Left renal pelvis (tissue), 4 donors: ENCODE measurements around the gene SNCA. TPM values are rescaled to one million over a fixed set of nuclear protein-coding genes. Genes with fewer than 3 reads are reported as not detected.
A peak's percentile ranks its signal among the peaks of the same experiment; 100 is the strongest.

ENCODE experiments used
- DNase-seq, 4 donors: peaks; one replicate each; pipeline ENCODE4 v3.0.0-alpha.2; 2013; ENCODE audit warnings: low read depth in 4 of 4, low spot score in 3 of 4
- polyA plus RNA-seq, 4 donors: library from polyadenylated mRNA; unstranded; fragments of 120-200 nt; gene quantifications; one replicate each; pipeline ENCODE4 v1.2.1, GENCODE V29; 2013; ENCODE audit not compliant: insufficient read length in 4 of 4

SNCA gene
- polyA plus RNA-seq, 4 donors = 46.8 to 101 (median 54.4) TPM

DNA sequence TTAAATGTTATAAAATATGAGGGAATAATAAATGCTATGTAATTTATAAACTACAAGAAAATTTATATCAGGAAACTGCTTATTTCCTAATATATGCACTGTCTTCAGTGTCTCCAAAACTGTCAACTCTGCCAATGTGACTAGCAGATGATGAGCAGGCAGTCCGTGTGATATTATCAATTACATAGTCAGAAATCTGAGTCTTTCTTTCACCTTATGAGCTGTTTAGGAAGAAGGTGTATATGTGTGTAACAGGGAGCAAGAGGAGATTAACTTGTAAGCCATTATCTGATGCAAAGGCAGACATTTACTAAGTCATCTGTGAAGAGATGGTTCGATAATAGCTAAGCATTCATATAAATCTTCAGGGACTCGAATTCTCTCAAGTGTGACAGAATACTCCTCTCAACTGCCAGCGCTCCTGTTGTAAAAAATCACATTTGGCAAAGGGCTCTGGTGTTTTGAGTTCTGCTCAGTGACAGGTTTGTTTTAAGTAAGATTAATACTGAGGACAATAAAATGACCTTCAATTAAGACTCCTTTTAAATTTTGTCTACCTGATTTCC is 79.7 kb downstream of the SNCA start:
- DNase-seq = no peak

DNA sequence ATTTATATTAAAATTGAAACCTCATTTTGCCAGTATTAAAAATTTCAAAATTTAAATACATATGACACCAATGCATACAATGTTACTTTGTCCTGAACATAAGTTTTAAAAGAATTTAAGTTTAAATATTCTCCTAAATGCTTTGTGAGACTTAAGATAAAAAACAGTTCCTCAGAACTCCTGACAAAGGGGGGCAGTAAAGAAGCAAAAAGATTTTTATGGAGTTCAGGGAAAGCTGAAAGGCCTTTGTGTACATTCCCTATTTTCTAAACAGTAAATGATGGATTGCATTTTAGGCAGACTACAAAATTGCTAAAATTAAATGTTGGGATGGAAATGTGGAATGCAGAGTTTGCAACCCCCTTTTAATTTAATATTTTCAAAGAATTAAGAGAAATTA is 81.7 kb downstream of the SNCA start:
- DNase-seq = no peak

DNA sequence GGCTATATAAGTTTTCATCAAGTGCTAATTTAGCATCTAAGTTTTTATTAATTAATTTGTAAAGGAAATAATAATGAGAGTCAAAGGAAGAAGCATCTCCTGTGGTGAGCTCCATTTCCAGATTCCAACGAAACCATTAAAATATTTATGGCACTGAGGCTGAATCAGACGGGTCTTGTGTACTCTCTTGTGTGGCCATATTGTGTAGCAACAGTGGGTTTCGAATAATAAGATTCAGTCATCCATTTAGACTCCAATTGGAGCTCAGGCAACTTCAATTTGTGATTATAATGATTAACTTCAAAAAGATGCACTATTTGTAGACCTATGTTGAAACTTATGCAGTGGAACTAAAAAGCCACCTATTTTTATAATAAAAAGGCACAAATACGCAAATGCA is 82.4 kb downstream of the SNCA start:
- no peak for DNase-seq

DNA sequence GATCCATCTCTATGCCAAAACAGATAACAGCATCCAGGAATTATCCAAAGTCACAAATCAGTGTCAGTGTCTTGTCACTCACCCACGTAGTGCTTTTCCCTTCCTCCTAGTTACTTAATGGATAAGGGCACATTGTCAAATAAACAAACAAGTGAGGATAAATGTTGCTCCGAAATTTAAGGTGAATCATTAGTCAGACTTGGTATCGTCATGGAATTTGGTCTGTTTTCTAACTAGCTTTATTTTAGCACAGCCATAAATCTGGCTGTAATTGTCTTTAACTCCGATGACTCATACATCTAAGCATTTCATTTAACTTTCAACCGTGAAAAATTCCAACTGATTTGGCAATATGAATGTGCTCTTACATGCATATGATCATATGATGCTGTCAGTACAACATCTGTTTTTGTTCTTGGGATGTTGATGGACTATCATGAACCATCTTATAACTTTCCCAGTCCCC is 83.3 kb downstream of the SNCA start:
- peak in 1 of 4 donors; percentile 12 for DNase-seq

DNA sequence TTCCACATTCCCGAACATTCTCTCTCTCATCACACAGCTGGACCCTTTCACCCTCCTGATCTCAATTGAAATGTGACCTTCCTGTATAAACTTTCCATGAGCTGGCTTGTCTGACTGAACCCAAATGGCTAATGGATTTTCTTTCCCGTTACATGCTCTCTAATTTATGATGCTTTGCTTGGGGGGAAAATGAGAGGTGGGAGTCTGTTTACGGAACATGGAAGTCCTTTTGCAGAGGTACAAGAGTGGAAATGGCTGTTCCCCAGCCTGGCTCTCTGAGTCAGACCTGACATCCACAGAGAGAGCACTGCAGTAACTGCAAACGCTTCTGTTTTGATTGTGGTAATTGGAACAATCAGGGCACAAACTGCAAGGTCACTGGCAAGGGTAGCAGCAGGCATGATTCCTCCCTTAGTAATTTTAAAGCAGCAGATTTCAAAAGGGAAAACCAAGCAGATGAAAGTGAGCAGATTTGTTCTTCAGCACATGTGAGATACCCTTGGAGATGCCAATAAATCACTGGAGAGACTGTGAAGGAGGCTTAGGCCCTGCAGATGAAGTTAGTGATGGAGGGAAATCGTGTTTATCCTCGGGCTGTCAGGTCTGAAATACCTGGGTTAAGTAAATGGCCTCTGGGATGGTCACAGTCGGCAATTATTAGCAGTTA is 83.9 kb downstream of the SNCA start:
- peak; percentile 51 to 77 (median 60) for DNase-seq

DNA sequence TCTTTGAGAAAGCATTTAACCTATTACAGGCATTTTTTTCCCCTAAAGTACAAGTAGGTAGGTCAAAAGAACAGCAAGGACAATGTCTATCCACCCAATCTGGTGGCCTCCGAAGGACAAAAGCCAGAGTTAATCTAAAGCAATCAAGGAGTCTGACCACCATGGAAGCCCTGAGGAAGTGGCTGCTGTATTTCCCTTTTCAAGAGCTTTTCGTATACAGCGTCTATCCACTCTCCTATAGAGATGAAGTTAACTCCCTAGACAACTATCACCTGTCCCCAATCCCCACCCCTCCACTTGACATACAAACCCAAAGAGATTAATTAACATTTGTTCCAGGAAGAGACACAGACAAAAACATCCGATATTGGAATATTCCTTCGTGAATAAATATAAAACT is 85.5 kb downstream of the SNCA start:
- no peak for DNase-seq

DNA sequence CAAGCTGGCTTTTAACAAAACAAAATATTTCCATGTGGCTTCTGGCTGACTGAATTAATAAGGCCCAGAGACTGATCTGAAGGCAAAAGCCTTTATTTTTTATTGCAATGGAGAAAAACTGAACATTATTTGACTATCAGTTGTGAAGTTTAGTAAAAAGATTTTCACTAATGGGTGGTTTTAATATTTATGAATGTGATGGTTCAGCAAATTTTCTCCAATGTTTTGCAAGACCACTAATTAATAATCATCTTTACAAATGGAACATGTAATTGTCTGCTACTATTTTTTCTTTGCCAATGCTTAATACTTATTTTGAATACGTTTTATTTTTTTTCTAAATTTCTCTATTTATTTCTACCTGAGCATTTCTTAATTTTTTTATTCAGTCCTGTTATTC is 90.6 kb downstream of the SNCA start:
- DNase-seq = no peak

DNA sequence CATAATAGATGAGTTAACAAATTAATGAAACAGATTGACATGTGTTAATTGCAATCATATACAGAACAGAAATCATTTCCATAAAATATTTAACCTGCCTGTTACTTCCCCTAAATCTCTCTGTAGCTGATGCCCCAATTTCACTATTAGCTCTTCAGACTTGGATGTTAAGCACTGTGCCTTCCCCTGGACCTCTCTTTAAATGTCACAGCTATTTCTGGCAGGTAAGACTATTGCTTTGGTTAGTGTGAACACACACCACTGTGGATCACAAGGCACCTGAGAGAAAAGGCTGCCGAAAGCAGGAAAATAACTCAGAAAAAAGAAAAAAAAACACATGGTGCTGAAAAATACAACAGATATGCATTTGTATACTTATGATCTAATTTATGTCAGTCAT is 91.3 kb downstream of the SNCA start:
- no peak for DNase-seq

DNA sequence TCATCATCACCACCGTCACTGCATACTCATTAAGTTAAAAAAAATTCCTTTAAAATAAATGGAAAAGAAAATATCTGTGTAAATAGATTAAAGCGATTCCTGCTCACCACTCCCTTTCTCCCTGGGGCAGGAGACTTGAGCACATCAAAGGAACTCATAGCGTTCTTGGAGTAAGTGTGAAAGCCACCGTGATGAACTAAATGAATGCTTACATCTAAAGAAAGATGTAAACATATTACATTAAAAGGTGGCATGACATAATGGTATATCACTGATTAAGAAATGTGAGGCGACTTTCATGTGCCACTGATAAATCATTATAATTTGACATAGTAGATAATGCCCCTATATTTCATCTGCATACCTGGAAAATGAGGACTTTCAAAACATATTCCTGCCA is 92.0 kb downstream of the SNCA start:
- DNase-seq = no peak

DNA sequence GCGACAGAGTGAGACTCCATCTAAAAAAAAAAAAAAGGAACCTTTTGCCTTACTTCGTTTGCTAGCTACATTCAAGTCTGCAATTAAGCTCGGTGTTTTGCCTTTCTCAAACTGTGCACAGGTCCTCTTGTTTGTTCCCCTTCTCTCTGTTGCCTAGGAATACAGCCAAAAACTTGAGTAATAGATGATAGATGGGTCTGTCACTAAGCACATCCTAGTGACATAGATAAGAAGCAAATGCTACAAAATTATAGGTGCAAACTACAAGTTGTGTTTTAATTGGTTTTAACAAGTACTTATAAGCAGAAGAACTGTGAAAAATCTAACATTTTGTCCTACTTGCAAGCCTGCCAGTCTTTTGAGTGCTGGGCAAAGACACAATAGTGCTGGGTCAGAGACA is 95.2 kb downstream of the SNCA start:
- no peak for DNase-seq

DNA sequence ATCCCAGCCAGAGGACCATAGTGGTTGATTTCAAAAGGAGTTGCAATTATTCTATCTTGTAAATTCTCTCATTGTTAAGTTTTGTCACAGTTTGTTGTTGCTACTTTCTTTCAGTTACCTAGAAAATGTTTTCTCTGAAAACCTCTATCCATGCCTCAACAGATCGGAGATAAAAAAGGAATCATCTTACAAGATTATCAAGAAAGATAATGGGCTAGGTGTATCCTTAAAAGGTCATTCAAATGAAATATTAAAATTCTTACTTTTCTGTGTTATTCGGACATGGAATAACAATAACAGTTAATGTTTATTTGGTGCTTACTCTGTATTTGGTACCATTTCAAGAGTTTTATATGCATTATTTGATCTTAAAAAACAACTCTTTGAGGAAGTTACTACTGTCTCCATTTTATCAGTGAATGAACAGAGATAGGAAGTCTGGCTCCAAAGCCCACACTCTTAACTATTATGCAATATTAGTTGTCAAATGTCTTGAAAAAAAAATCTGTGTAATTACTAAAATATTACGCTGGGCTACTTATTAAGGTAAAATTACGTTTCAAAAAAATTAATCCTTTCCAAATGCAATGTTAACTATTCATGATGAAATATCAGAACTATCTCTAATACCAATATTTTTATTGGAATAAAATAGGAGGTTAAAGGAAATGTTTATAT is 97.5 kb downstream of the SNCA start:
- DNase-seq = no peak

DNA sequence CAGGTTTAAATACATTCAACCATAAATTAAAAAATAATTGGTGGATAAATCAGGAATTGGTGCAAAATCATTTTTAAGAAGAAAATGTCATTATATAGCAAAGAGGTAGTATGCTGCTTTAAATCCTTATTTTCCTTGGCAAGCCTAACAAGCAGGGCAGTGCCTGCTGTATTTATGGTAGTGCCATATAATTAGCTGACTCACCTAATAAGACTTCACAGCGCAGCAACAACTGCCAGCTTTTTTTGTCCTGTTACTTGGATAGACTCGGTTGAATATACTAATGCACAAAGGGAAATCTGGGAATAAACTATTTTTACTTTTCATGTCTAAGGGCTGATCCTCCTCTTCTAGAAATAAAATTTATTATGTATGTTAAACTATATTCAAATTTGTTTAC is 99.1 kb downstream of the SNCA start:
- DNase-seq = no peak

DNA sequence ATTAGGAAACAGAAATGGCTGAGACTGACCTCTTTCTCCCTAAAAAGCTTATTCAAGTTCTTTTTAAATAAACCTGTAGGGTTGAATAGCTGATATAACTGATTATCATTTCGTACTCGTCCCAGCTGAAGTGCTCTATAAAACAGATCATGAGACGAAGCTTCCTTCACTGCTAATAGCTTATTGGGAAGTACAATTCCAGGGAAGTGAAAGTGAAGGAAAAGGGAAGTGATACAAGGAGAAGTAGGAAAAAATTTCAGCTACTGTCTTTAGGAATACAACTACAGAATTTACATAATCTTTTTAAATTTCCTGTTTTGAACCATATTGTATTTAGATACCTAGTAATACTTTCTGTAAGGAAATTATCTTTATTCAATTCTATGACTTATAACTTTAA is 103.0 kb downstream of the SNCA start:
- no peak for DNase-seq

DNA sequence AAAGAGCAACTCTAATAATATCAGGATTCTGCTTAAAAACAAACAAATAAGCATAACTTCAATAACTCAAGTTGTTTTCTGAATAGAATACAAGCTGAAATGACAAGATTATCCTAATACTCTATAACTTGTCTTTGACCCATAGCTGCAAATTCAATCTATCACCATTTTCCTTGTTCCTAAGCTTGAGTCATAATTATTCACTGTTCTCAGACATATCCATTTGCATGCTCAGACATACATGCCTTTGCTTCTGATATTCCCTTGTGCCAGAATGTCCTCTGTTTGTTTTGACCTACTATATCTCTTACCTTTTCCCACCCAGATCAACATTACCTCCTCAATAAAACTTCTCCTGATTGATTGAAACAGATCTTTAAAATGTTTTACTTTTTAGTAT is 109.7 kb downstream of the SNCA start:
- no peak for DNase-seq

DNA sequence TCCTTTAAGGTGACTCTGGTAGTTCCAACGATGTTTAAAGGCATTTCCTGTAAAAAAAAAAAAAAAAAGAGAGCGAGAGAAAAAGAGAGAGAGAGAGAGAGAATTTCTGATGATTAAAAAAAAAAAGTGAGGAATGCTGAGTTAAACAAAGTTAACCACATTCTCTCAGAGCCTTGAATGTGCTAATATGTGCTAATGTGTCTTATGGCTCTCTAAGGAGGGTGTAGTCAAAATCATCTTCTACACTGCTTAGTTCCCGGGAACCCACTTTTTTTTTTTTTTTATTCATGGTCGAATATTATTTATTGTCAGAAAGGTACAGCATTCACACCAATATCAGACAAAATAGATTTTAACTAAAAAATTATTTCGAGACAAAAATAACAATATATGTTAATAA is 111.7 kb downstream of the SNCA start:
- DNase-seq = no peak

DNA sequence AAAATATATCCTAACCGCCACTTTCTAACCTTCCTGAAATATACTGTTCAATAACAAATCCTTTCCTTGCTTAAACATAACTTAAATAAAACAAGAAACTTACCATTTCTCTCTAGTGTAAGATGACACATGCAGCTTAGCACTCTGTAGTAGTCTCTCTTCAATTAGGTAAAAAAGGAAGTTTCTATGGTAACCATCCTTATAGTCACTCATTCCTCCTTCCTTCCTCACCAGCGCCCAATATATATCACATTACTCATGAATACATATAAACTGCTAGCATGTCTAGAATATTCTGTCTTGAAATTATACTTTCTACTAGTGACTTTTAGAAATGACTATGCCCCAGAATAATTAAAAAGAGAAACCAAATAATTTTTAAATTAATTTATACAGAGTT is 112.2 kb downstream of the SNCA start:
- no peak for DNase-seq

DNA sequence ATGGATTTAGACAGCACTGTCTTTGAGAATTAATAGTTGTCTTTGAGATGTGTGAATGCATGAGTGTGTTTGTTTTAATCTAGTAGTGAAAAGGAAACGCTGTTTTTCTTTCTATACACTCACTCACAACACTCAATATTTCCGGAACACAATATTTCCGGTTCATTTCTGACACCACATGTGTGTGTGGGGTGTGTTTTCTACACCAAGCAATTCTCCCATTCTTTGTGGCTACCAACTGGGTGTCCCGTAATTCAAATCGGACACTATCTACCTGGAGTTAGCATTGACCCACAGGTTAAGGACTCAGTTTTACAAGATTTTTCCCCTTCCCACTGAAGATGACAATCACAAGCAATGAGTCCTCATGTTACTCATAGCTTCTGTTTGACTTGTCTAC is 113.9 kb downstream of the SNCA start:
- no peak for DNase-seq

DNA sequence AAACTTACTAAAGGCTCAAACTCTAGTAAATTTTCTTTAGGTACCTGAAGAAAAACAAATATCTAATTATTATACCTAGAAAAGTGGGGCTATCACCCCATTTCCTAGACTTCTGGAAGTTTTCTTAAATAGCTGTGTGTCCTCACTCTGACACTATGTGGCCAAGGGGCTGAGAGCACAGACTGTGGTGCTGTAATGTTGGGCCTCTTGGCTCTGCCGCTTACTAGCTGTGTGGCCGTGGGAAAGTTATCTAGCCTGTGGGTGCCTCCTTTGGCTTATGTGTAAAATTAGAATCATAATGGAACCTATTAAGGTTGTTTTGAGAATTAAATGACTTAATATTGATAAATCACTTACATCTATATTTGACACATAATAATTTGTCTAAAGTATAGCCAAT is 114.4 kb downstream of the SNCA start:
- no peak for DNase-seq

DNA sequence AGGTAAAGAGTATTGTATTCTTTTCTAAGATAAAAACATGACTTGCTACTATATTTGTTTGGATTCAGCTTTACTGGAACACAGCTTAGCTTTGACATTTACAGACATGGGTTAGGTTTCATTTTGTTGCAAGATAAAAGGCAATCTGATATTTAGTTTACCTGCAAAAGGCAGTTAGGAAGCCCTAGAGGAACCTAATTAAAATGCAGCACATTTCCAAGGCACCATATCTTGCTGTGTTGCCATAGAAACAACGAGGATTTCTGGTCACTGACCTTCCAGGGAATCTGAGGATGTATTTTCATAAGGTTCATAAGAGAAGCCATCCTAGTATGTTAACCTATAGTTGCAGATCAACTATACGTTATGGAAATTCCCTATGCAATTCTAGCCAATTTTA is 116.0 kb downstream of the SNCA start:
- DNase-seq = no peak

DNA sequence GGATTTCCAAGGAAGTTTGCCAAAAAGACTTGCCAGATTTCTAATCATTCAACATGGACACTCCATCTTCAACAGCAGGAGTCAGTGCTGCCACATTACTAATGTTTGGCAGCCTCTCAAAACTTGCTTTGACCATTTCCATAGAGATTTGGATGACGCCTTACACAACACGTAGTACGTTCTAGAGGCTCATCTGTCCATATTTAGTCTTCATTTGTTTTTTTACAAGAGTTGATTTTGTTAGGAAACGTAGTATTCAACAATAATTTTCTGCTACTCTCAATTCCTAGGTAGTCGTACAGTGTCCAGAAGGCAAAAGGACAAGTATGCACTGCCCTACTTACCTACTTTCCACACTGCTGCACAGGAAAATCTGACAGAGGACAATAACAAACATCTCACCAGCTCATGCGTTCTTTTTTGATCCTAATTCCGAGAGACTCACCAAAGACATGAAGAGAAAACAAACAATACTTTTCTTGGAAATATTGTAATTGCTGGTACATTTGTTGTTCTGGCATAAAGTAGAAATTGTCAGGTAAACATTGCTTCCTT is 117.3 kb downstream of the SNCA start:
- no peak for DNase-seq

DNA sequence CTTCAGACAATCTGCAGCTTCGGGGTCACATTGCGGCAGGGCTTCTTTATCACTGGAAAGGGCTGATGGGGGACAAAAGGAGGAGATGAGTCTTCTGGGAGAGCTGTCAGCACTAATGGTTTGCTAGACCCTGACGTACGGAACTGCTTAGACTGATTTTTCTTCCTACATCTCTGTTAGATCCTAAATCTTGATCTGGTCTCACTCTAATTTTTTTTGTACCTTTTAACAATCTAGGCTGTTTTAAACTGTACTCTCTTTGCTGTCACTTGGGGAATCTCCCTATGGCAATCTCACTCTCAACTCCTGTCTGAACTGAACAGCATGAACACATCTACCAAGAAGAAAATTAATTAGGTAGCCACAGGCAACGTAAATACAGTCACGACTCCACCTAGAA is 120.1 kb downstream of the SNCA start:
- no peak for DNase-seq

DNA sequence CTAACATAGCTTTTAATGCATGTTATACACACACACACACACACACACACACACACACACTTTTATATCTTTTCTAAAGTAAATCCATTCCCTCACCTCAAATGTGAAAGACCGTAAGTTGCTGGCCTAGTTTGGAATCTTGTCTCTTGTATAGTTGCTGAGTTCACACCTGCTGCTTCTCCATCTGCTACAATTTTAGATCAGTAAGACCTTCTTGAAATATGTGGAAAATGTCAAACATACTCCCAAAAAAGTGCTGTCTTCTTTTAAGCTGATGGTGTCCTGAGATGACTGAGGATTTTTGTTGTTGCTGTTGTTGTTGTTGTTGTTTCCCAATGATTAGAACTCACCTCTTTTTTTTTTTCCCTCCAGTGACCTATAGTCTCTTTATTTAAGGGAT is 121.3 kb downstream of the SNCA start:
- no peak for DNase-seq
